HAP-1 (cell line): Measurements from ENCODE around the gene ZNF684.
"Not testable (repeated sequence)": the region's sequence is repeated elsewhere in the genome, so short reads cannot be mapped to it uniquely, and the experiment has no call there.

ENCODE experiments used
- DNase-seq, 2 experiments: peaks; one replicate each; pipeline ENCODE4 v3.0.0-alpha.2; 2016 to 2020; ENCODE audit warnings: low spot score in 2 of 2
- H3K27me3 ChIP-seq: fragments of 250-450 bp; sonication (Bioruptor Pico); 2 replicates; pipeline ENCODE4 v1.5.1; 2020; ENCODE audit warnings: low read depth, mild to moderate bottlenecking, moderate library complexity
- H3K36me3 ChIP-seq: fragments of 250-450 bp; sonication (Bioruptor Pico); replicated peaks from 2 replicates; pipeline ENCODE4 v1.5.1; 2020; ENCODE audit warnings: mild to moderate bottlenecking
- H3K4me1 ChIP-seq: fragments of 250-450 bp; sonication (Bioruptor Pico); 2 replicates; pipeline ENCODE4 v1.5.1; 2020; ENCODE audit warnings: mild to moderate bottlenecking
- H3K4me3 ChIP-seq: fragments of 250-450 bp; sonication (Bioruptor Pico); 2 replicates; pipeline ENCODE4 v1.5.1; 2020; ENCODE audit warnings: mild to moderate bottlenecking, moderate library complexity
- H3K9me3 ChIP-seq: fragments of 250-450 bp; sonication (Bioruptor Pico); 2 replicates; pipeline ENCODE4 v1.5.1; 2020; ENCODE audit warnings: mild to moderate bottlenecking, moderate library complexity
- in situ Hi-C: fragments of 300-500 bp; cut with MboI; formaldehyde crosslinking; loops from 3 replicates; pipeline ENCODE4 v1.14.3; 2020; ENCODE audit warnings: low sequenced_read_pairs, inconsistent platforms, mixed read lengths

The ZNF684 gene

DNA sequence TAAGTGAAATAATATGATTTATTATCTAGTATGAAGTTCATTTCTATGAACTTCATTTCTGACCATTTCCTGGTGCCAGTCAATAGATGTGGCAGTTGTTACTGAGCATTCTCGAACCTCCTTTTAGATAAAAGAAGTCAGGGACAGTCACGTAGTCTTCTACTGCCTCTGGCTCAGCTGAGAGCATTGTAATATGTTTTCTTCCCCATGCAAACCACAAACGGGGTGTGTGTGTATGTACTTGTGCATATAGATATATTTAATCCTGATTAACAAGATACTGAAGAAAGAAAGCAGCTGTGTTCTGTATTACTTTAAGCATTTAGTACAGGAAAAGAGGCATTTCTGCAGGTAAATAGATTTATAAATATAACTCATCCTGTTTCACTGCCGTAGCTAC, 21.6 kb downstream of the ZNF684 start:
- no peak for DNase-seq
- in situ Hi-C loops, result no loop called here
- Histone ChIP-seq H3K27me3 (no peaks in the 10 kb centered on the region), H3K4me3 (no peak overlapping the region), H3K36me3 (no peaks in the 10 kb centered on the region), H3K9me3 (no peaks in the 10 kb centered on the region; the same call in 1 of the 2 replicates), H3K4me1 (no peaks in the 10 kb centered on the region)

DNA sequence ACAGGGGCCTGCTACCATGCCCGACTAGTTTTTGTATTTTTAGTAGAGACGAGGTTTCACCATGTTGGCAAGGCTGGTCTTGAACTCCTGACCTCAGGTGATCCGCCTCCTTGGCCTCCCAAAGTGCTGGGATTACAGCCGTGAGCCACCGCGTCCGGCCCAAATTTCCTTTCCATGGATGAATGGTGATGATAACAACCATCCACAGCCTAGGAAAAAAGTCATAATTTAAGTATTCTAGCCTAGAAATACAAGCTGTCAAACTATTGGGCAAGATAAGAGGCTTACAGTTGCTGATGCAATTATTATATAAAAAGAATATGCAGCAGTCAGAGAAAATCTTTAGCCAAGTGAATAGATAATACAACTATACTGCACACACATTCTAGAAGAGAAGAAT, 23.4 kb downstream of the ZNF684 start:
- H3K9me3 ChIP-seq, H3K36me3 ChIP-seq, DNase-seq, in situ Hi-C loops, H3K27me3 ChIP-seq, H3K4me3 ChIP-seq, H3K4me1 ChIP-seq: not testable (repeated sequence)

DNA sequence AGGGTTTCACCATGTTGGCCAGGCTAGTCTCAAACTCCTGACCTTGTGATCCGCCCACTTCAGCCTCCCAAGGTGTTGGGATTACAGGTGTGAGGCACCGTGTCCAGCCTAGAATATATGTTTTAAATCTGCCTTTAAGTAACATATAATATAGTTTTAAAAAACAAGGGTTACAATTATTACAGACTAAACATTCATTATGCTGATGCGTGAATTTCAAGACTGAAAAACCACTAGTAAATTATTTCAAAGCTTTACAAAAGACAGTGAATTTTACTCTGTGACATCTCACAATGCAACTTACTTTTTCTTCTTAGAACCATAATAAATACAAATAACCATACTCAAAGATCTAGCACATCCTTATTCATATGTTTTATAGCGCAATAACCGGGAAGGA, 24.7 kb downstream of the ZNF684 start:
- Histone ChIP-seq H3K4me3 (no peak overlapping the region), H3K9me3 (no peaks in the 10 kb centered on the region; the same call in 1 of the 2 replicates), H3K27me3 (no peaks in the 10 kb centered on the region), H3K4me1 (no peaks in the 10 kb centered on the region), H3K36me3 (no peaks in the 10 kb centered on the region)
- no peak for DNase-seq
- in situ Hi-C loops, result no loop called here

DNA sequence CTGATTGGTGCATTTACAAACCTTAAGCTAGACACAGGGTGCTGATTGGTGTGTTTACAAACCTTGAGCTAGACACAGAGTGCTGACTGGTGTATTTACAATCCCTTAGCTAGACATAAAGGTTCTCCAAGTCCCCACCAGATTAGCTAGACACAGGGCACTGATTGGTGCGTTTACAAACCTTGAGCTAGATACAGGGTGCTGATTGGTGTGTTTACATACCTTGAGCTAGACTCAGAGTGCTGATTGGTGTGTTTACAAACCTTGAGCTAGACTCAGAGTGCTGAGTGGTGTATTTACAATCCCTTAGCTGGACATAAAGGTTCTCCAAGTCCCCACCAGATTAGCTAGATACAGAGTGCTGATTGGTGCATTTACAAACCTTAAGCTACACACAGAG, 26.8 kb downstream of the ZNF684 start:
- H3K27me3 ChIP-seq, H3K4me3 ChIP-seq, H3K9me3 ChIP-seq, DNase-seq, H3K36me3 ChIP-seq, H3K4me1 ChIP-seq, in situ Hi-C loops: not testable (repeated sequence)

DNA sequence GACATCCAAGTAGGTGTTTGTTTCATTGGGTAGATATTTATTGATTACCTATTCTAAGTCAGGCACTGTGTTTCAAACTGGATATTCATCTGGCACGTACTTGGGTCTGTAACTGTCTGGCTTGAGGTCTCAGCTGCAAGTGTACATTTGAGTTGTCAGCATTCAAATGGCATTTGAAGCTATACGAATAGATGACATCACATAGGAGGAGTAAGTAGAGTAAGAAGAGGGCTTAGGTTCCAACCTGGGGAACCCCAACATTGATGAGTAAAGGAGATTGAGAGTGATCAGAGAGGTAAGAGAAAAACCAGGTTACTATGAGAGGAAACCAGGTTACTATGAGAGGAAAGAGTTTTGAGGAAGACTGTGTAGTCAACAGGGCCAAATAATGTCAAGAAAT, 30.7 kb downstream of the ZNF684 start:
- H3K4me3 ChIP-seq, result no peak overlapping the region
- no peaks in the 10 kb centered on the region for H3K36me3 ChIP-seq
- in situ Hi-C loops, result no loop called here
- DNase-seq, result no peak
- no peaks in the 10 kb centered on the region for H3K27me3 ChIP-seq
- H3K4me1 ChIP-seq, result no peaks in the 10 kb centered on the region
- no peaks in the 10 kb centered on the region; the same call in 1 of the 2 replicates for H3K9me3 ChIP-seq

DNA sequence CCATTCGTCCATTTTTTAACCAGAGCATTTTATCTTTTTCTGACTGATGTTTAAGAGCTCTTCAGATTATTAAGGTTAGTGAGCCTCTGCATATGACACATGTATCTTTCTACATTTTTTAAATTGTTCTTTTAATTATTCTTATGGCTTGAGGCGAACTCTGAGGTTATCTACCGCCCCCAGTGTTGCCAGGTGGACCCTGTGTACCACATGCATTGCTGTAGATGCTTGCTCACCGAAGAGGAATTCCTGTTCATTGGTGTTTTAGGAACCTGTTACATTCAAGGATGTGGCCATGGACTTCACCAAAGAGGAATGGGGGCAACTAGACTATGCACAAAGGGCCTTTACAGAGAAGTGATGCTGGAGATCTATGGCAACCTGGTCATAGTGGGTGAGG, 31.8 kb downstream of the ZNF684 start:
- no peaks in the 10 kb centered on the region for H3K9me3 ChIP-seq
- DNase-seq, result no peak
- in situ Hi-C loops, result no loop called here
- no peaks in the 10 kb centered on the region; the same call in 1 of the 2 replicates for H3K27me3 ChIP-seq
- H3K4me1 ChIP-seq, result no peaks in the 10 kb centered on the region
- no peak overlapping the region for H3K4me3 ChIP-seq
- no peaks in the 10 kb centered on the region for H3K36me3 ChIP-seq

DNA sequence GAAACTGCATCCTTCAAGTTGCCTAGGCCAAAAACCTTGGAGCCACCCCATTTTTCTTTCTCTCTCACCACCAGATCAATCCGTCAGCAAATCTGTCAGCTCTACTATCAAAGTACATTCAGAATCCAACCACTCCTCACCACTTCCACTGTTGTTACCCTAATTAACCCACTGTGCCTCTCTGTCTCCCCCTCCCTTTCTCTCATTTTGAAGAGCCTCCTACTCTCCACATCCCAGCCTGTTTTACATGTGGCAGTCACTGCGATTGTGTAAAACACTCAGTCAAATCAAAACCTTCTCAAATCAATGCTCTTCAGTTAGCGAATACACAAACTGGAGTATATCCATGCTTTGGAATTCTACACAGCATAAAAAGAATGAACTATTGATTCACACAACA, 33.1 kb downstream of the ZNF684 start:
- no peaks in the 10 kb centered on the region; the same call in 1 of the 2 replicates for H3K27me3 ChIP-seq
- no peak overlapping the region for H3K4me3 ChIP-seq
- no peaks in the 10 kb centered on the region for H3K4me1 ChIP-seq
- no peak for DNase-seq
- no peaks in the 10 kb centered on the region for H3K36me3 ChIP-seq
- in situ Hi-C loops, result no loop called here
- H3K9me3 ChIP-seq, result no peaks in the 10 kb centered on the region

DNA sequence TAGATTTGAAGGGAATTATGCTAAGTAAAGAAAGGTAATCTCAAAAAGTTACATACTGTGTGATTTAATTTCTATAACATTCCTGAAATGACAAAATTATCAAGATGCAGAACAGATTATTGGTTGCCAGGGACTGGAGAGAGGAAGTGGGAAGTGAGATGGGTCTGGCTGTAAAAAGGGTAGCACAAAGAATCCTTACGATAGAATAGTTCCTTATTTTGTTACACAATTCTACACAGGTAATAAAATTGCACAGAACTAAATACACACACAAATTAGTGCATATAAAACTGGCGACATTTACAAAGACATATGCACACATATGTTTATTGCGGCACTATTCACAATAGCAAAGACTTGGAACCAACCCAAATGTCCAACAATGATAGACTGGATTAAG, 33.5 kb downstream of the ZNF684 start:
- Histone ChIP-seq H3K27me3 (no peaks in the 10 kb centered on the region; the same call in 1 of the 2 replicates), H3K4me1 (no peaks in the 10 kb centered on the region), H3K36me3 (no peaks in the 10 kb centered on the region), H3K4me3 (no peak overlapping the region), H3K9me3 (no peaks in the 10 kb centered on the region)
- in situ Hi-C loops, result no loop called here
- no peak for DNase-seq

DNA sequence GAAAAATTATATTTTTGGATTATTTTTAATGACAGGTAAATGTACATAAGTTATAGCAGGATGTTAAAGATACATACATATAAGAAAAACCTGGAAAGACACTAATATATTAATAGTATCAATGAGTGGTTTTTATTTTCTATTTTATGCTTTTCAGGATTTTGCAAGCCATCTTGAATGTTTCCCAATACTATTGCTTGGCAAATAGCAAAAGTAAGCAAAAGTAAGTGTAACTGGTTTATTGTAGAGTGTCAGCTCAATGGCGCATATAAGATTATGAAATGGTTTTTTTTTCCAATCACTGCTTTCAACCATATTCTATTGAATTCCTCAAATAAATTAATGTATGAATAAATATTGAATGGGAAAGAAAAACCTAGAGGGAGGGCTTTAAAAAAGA, 36.4 kb downstream of the ZNF684 start:
- no peak for DNase-seq

DNA sequence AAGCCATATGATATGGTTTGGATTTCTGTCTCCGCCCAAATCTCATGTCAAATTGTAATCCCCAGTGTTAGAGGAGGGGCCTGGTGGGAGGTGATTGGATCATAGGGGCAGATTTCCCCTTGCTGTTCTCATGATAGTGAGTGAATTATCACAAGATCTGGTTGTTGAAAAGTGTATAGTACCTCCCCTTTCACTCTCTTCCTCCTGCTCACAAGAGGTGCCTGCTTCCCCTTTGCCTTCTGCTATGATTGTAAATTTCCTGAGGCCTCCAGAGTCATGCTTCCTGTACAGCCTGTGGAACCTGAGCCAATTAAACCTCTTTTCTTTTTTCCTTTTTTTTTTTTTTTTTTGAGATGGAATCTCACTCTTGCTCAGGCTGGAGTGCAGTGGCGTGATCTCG, 43.4 kb downstream of the ZNF684 start:
- H3K9me3 ChIP-seq, H3K36me3 ChIP-seq, H3K4me3 ChIP-seq, in situ Hi-C loops, H3K27me3 ChIP-seq, H3K4me1 ChIP-seq, DNase-seq: not testable (repeated sequence)

More for the DNA sequence above, 36.4 kb downstream of the ZNF684 start:
- Histone ChIP-seq H3K4me1 (peaks cover 7% of the 10 kb centered on the region), H3K36me3 (no peaks in the 10 kb centered on the region), H3K27me3 (no peaks in the 10 kb centered on the region; the same call in 1 of the 2 replicates), H3K9me3 (no peaks in the 10 kb centered on the region), H3K4me3 (no peak overlapping the region)
- in situ Hi-C loops, result no loop called here

DNA sequence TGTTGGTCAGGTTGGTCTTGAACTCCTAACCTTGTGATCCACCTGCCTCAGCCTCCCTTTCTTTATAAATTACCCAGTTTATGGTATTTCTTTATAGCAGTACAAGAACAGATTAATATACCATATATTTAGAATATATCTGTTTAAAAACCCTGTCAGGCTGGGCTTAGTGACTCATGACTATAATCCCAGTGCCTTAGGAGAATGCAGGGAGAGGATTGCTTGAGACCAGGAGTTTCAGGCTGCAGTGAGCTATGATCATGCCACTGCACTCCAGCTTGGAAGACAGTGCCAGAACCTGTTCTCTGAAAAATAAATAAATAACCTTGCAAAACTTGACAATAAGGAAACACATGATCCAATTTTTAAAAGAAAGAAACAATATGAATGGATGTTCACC, 43.9 kb downstream of the ZNF684 start:
- Histone ChIP-seq H3K36me3 (no peaks in the 10 kb centered on the region), H3K4me1 (peaks cover 10% of the 10 kb centered on the region), H3K9me3 (0 out of 2 replicates have a peak, but pooled peaks cover 2% of the 10 kb centered on the region), H3K4me3 (no peak overlapping the region), H3K27me3 (no peaks in the 10 kb centered on the region)
- in situ Hi-C loops, result no loop called here
- no peak for DNase-seq

DNA sequence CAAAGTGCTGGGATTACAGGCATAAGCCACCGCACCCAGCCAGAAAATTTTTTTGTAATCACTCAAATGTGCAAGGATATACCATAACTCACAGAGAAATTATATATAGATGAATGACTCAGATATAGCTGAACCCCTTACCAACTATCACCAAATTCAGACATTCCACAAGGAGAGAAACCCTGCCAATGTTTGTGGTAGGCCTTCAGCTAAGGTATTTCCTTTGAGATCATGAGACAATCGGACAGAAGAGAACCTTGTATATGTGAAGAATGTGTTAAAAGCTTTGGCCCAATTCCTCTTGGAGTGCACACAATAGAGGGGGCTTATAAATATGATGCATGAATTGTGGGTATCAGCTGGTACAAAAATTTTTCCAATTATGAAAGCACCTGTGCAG, 50.7 kb downstream of the ZNF684 start:
- DNase-seq, result no peak
- no peak overlapping the region for H3K4me3 ChIP-seq
- in situ Hi-C loops, result no loop called here
- H3K36me3 ChIP-seq, result no peaks in the 10 kb centered on the region
- no peaks in the 10 kb centered on the region; the same call in 1 of the 2 replicates for H3K27me3 ChIP-seq
- H3K9me3 ChIP-seq, result no peaks in the 10 kb centered on the region
- no peaks in the 10 kb centered on the region for H3K4me1 ChIP-seq

DNA sequence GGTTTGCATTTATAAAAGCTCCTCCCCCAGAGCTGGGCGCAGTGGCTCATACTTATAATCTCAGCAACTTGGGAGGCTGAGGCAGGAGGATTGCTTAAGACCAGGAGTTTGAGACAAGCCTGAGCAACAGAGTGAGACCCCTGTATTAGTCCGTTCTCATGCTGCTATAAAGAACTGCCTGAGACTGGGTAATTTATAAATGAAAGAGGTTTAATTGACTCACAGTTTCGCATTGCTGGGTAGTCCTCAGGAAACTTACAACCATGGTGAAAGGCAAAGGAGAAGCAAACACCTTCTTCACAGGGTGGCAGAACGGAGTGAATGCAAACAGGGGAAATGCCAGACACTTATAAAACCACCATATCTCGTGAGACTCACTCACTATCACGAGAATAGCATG, 52.5 kb downstream of the ZNF684 start:
- Histone ChIP-seq H3K9me3 (no peaks in the 10 kb centered on the region), H3K4me1 (no peaks in the 10 kb centered on the region), H3K4me3 (no peak overlapping the region), H3K36me3 (no peaks in the 10 kb centered on the region), H3K27me3 (peaks cover 4% of the 10 kb centered on the region; the same call in 1 of the 2 replicates)
- DNase-seq, result no peak
- in situ Hi-C loops, result no loop called here

DNA sequence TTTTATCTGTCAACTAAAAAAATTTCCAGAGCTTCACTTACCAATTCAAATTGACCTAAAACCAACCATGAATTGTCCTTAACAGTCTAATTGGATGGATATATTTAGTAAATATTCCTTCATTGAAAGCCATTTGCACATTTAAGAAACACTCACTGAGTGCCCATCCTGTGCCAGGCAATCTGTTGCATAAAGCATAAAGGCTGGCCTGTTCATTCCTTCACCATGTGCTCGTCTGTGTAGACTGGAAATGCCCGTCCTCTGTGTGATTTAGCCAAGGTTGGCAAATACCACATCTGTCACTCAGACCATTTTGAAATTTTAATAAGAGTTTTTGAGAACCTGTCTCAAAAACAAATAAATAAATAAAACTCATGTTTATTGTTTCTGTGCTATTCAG, 57.1 kb downstream of the ZNF684 start:
- no peak overlapping the region for H3K4me3 ChIP-seq
- no peaks in the 10 kb centered on the region for H3K36me3 ChIP-seq
- no peak for DNase-seq
- no peaks in the 10 kb centered on the region for H3K9me3 ChIP-seq
- H3K4me1 ChIP-seq, result no peaks in the 10 kb centered on the region
- H3K27me3 ChIP-seq, result 0 out of 2 replicates have a peak, but pooled peaks cover 4% of the 10 kb centered on the region
- in situ Hi-C loops, result no loop called here

DNA sequence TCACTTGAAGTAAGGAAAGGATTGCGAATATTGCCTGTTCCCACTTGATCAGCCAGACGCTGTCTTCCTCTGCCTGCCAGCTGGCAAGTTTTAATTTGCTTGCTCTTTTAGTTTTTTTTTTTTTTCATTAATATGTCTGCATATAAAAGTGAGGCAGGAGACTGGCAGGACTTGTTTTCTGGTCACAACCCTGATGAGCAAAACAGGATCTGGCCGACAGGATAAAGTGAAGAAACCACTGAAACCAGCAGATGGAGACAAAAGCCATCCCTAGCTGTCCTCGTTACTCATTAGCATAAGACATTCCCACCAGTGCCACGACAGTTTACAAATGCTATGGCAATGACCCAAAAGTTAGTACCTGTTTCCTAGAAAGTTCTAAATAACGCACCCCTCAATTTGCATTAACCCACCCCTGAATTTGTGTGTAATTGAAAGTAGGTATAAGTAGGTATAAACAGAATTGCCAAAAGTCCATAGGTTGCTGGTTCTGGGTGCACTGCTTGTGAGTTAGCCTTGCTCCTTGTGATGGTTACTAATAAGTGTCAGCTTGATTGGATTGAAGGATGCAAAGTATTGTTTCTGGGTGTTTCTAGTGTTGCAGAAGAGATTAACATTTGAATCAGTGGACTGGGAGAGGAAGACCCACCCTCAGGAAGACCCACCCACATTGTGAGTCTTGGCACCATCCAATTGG, 60.8 kb downstream of the ZNF684 start:
- in situ Hi-C loops, result loop anchor here (10.0 kb wide), 1 partner anchor 363 kb away; no protein-coding TSS in a partner anchor
- Histone ChIP-seq H3K4me3 (no peak overlapping the region), H3K4me1 (no peaks in the 10 kb centered on the region), H3K36me3 (no peaks in the 10 kb centered on the region), H3K27me3 (0 out of 2 replicates have a peak, but pooled peaks cover 4% of the 10 kb centered on the region), H3K9me3 (no peaks in the 10 kb centered on the region)
- DNase-seq, result peak; percentile 41 to 42
